Right ventricle myocardium superior (tissue), 1 donor: ENCODE measurements around the gene FAM228B. TPM values are rescaled to one million over a fixed set of nuclear protein-coding genes. Genes with fewer than 3 reads are reported as not detected.
"Not testable (repeated sequence)": the region's sequence is repeated elsewhere in the genome, so short reads cannot be mapped to it uniquely, and the experiment has no call there.

Experiments used
- ATAC-seq: fragments of 200-7000 bp; cut with Tn5 transposase; one replicate; pipeline ENCODE4 v1.9.1; 2020; ENCODE audit warnings: mild to moderate bottlenecking; ENCODE audit not compliant: poor library complexity
- DNase-seq: peaks from one replicate; pipeline ENCODE4 v3.0.0-alpha.2; 2020
- intact Hi-C: fragments of 100-400 bp; cut with DNase I; formaldehyde crosslinking; loops from one replicate; pipeline ENCODE4 v1.11.2; 2022
- total RNA-seq: library from RNA; stranded (reverse); fragmentation: NEBNext Ultra II Directional; extraction: Animal tissue kit (Norgen Biotek cat#: 25700); gene quantifications from one replicate; pipeline ENCODE4 v1.2.1, GENCODE V29; 2021
- donor health status: DM: no; HTN: yes; CAD: no; lungs with severe emphysema.

FAM228B gene
- total RNA-seq, 1 donor from 2014 or later: 23.7 TPM

DNA sequence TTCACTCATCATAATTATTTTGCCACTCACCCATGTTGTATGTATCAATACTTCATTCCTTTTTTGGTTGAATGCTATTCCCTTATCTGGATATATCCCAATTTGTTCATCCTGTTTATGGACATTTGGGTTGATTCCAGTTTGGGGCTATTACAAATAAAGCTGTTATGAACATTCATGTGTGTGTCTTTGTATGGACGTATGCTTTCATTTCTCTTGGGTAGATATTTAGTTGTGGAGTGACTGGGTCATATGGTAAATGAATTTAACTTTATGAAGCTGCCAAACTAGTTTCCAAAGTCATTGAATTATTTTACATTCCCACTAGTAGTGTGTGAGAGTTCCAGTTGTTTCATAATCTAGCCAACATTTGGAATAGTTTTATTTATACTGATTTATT lies 2.7 kb downstream of the FAM228B start:
- DNase-seq (no peak), ATAC-seq (no peak)
- intact Hi-C loops: no loop called here

DNA sequence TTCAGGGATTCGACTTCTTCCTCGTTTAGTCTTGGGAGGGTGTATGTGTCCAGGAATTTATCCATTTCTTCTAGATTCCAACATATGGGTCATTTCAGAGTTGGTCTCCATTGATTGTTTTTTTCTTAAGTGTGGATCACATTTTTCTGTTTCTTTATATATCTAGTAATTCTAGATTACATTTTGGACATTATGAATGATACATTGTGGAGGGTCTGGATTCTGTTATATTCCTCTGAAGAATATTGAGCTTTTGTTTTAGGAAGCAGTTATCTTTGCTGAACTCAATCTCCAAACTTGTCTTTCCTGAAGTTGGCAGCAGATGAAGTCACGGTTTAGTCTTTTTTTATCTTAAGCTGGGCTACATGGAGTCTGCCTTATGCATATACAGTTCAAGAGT lies 9.3 kb downstream of the FAM228B start:
- ATAC-seq (no peak), DNase-seq (no peak)
- intact Hi-C loops: no loop called here

DNA sequence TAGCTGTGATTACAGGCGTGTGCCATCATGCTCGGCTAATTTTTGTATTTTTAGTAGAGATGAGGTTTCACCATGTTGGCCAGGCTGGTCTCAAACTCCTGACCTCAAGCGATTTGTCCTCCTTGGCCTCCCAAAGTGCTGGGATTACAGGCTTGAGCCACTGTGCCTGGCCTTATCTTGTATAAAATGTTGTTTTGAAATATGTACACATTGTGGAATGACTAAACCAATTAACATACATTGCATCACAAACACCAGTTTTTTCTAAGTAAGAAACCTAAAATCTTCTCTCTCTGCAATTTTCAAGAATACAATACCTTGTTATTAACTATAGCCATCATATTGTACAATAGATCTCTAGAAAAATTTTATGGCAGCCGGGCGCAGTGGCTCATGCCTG lies 17.0 kb downstream of the FAM228B start:
- intact Hi-C loops, ATAC-seq, DNase-seq: not testable (repeated sequence)

DNA sequence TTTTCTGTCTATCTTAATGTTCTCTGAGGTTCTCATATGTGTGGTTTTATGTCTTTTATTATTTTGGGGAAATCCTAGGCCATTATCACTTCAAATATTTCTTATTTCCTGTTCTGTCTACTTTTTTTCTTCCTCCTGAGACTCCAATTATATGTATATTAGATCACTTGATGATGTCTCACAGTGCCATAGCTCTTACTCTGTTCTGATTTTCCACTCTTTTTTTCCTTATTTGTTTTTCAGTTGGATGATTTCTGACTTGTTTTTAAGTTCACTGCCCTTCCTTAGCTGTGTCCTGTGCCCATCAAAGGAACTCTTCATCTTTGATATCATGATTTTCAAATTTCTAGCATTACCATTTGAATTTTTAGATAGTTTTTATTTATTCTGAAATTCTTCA lies 24.1 kb downstream of the FAM228B start:
- ATAC-seq: no peak

DNA sequence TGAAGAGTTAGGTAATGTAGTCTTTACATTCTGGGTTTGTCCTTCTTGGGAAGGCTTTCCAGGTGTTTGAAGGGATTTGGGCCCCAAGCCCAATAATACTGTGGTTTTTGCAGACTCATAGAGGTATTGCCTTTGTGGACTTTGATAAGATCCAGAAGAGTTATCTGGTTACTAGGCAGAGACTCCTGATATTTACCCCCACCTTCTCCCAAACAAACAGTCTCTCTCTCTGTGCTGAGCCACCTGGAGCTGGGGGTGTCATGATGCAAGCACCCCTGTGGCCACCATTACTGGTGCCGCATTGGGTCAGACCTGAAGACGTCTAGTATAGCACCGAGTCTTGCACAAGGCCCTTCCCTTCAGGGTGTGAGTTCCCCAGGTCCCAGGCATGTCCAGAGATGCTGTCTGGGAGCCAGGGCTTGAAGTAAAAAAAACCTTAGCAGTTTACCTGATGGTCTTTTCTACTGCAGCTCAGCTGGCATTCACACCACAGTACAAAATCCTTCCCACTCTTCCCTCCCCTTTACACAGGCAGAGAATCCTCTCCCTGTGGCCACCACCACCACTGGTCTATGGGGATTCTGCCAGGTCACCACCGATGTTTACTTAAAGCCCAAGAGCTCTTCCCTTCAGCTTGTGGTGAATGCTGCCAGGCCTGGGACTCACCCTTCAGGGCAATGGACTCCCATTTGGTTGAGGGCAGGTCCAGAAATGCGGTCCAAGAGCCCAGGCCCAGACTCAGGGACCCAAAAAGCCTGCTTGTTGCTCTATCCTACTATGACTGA lies 29.3 kb downstream of the FAM228B start:
- no peak for DNase-seq
- ATAC-seq: no peak
- intact Hi-C loops: no loop called here

More for the DNA sequence above, 24.1 kb downstream of the FAM228B start:
- intact Hi-C loops: no loop called here
- no peak for DNase-seq

DNA sequence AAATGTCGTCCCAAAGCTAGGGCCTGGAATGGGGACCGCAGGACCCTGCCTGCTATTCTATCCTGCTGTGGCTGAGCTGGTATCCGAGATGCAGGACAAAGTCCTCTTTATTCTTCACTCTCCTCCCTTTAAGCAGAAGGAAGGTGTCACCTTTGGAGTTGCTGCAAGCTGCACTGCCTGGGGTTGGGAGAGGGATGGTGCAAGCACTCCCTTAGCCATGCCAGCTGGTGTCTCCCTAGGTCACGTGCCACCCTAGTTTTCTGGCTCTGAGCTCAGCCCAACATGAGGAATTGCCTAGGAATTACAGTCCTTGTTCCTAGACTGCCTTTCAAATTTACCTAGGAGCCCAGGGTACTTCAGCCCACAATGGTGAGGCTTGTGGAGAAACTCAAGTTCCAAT lies 30.2 kb downstream of the FAM228B start:
- intact Hi-C loops: no loop called here
- DNase-seq (no peak), ATAC-seq (no peak)

DNA sequence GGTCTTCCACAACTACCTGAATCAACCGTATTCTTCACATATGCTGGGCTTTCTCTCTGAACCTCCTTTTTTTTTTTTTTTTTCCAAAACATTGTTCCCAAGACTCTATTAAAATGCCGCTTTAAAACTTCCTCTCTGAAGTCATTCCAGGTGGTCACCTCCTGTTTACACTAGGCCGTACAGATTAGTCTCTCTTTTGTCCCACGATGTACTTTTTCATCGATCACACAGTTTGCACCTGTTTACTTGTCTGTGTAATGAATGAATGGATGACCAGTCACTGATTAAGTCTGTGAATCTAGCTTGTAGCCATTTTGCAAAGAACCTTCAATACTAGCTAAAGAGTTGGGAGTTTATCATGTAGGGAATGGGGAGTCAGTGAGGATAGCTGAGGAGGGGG lies 34.9 kb downstream of the FAM228B start:
- ATAC-seq (no peak), DNase-seq (no peak)
- intact Hi-C loops: no loop called here

DNA sequence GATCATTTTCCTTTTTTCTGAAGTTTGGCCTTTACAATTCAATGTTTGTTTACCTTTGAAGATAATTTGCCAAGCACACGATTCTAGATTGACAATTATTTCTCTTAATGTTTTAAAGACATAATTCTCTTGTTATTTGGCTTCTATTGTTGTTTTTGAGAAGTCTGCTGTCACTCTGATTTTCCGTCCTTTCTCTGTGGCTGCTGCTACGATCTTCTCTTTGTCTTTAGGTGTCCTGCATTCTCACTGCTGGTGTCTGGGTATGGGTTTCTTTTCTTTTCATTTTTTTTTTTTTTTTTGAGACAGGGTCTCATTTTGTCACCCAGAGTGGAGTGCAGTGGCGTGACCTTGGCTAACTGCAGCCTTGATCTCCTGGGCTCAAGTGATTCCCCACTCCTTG lies 36.4 kb downstream of the FAM228B start:
- ATAC-seq (no peak), DNase-seq (no peak)
- intact Hi-C loops: no loop called here

DNA sequence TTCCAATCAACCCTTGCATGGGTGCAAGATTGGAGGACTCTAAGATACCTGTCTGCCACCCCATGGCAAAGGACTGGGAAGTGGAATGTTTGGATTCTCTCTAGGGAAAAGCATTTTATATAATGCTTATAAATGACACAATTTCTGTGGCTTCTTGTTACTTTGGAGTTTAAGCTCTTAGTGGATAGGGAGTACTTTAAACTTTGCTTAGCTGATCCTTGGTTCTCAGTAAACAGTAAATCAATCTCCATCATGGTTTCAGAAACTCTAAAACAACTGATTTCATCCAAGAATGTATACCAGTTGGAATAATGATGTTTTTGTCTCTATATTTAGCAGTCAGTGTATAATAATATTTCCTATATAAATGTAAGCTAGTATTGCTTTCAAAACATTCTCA lies 37.5 kb downstream of the FAM228B start:
- DNase-seq (no peak), ATAC-seq (no peak)
- intact Hi-C loops: no loop called here

DNA sequence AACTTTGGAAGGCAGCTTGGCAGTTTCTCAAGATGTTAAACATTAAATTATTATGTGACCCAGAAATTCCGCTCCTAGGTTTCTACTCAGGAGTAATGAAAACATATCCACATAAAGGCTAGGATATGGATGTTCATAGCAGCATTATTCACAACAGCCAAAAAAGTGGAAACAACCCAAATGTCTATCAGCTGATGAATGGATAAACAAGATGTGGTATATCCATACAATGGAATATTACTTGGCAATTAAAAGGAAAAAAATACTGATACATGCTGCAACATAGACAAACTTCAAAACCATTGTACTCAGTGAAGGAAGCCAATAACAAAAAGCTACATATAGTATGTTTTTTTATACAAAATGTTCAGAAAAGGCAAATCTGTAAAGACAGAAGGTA lies 39.2 kb downstream of the FAM228B start:
- no peak for DNase-seq
- no peak for ATAC-seq
- intact Hi-C loops: no loop called here

DNA sequence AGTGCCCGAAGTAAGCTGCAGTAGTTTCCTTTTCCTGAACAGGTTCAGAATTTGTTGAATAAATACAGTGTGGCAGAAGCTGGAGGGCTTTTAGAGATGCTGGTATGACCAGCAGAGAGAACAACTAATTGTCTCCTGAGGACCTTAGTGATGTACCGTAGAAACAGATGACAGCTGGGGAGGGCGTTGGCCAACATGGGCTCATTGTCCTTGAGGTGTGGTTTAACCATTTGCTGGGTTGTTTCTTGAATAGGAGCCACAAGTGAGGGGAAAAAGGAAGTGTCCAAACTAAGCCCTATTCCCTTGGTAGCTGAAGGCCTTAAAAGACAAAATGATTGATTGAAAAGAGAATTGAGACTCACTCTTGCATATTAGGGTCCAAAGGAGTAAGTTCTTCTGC lies 39.9 kb downstream of the FAM228B start:
- ATAC-seq (no peak), DNase-seq (no peak)
- intact Hi-C loops: no loop called here

DNA sequence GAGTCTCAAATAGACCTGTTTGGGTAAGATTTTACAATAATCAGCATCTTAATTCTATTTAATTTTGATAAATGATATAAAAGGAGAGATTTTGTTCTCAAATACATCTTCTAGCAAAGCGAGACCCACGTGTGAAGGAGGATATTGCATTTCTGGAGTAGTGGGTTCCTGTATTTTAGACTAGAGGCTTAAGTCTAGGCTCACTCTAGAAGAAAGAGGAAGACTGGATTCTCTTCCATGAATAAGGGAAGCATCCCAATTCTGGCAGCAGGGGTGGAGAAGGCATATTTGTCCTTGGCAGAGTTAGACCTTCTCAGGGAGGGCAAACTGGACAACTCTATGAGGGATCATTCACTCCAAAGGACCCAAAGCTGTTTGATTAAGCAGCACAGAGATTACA lies 40.3 kb downstream of the FAM228B start:
- no peak for DNase-seq
- ATAC-seq: no peak
- intact Hi-C loops: no loop called here

DNA sequence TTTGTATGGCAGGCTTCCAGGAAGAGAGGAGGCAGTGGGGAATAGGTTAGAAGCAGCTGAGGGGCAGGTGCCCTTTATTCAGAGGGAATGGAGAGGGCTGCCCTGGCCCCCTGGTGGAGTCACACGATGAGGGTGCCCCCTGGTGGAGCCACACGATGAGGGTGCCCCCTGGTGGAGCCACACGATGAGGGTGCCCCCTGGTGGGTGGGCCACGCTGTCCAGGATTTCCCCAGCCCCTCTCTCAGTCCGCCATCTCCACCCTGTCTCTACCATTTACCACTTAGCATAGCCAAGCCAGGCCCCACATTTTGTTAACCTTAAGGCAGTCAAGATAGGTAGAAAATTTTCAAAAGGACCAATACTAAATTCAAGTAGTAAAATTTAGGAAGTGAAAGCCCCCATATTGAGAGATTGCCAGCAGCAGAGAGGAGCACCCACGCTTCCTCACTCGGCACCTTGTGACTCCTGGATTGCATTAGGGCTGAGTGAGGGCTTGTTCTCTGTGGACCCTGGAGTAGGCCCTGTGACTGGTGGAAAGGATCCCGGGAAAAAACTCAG lies 41.2 kb downstream of the FAM228B start:
- peak; percentile 71 for ATAC-seq
- intact Hi-C loops: no loop called here
- DNase-seq: peak; percentile 54

DNA sequence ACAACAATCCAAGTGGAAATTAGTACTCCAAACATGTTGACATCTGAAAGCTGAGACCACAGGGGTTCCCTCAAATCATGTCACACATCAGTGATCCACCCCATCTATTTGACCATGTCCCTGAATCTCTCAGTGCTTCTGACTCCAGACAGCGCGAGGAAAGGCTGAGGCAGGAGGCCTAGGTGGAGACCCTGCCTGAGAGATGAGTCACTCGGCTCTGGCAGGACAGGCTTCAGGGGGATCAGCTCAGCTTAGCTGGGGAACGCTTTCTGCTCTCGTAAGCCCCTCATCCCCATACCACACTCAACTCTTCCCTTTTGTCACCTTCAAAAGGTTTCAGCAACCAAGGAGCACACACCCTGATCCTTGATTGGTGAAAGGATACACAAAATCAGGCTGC lies 45.8 kb downstream of the FAM228B start:
- DNase-seq (no peak), ATAC-seq (no peak)
- intact Hi-C loops: no loop called here

DNA sequence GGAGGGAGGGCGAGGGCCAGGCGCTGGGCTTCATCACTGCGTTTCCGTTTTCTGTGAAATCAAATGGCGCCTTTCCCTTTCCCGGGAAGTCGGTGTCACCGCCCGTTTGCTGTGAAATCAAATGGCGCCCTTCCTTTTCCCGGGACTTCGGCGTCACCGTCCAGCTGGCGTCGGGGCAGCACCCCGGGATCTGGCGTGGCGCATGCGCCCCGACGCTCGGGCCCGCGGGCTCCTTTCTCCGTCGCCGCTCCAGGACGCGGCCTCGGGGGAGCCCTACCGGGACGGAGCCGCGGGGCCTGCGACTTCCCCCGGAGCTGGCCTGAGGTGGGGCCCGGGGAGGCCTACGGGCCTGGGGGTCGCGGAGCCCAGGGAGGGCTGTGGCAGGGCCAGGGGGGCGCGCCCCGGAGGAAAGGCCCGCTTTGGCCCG lies 51.6 kb downstream of the FAM228B start, which contains the start of gene FAM228A:
TSS of gene FAM228A (plus strand) at position 203 of the 427 bp plus-strand sequence. CDS start 428 bp downstream, outside the sequence.
- no peak for ATAC-seq
- intact Hi-C loops: no loop called here
- no peak for DNase-seq

DNA sequence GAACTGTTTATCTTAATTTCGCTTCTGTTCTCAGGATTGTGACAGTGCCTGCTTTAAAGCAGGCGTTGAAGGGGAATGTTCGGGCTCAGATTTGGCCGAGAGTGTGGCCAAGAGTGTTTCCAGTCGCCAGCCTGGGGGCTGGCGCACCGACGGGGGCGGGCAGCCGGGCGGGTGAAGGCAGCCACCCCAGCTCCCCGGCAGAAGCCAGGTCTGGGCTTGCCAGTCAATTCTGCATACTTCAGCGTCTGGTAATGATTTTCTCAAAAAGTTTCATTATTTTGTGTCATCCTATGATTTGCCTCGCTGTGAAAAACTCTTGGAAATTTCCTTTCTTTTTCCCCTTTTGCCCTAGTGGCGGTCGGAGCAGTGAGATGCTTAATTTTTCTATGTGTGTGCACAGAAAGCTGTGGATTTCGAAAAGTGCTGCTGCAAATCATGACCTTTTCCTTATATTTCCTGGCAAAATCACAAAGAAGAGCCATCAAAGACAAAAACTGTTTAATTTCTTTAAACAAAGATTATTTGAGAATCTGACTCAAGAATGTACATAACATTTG lies 52.4 kb downstream of the FAM228B start:
- intact Hi-C loops: no loop called here
- DNase-seq (no peak), ATAC-seq (no peak)

DNA sequence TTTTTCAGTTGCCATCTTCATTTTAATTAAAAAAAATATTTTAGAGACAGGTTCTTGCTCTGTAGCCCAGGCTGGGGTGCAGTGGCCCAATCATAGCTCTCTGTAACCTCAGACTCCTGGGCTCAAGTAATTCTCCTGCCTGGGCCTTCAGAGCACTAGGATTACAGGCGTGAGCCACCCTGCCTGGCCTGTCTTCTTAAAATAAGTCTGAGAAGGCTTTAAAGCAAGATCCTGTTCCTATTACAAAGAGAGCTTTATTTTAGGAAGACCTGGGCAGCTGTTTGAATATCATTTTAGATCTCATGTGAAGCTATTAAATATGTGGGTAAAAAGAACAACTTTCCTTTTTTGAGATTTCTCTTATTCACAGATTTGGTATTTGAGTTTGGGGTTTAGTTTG lies 53.1 kb downstream of the FAM228B start:
- DNase-seq: no peak
- intact Hi-C loops: no loop called here
- ATAC-seq: no peak

DNA sequence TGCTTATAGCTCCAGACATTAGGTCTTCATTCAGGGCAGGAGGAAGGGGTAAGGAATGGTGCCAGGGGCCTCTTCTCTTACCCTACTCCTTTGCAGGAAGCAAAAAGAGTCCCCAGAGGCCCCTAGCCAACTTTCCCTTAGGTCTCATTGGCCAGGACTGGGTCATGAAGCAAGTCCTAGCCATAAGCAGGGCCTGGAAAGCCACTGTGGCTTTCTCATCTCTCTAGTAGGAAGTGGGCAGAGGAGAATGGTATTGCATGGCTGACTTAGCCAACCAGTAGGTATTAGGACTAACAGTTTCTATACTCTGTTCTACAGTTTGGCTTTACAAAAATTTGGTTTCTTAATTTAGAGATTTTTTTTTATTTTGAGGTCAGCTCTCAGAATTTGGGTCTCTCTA lies 56.4 kb downstream of the FAM228B start:
- DNase-seq: no peak
- intact Hi-C loops: no loop called here
- ATAC-seq: no peak

DNA sequence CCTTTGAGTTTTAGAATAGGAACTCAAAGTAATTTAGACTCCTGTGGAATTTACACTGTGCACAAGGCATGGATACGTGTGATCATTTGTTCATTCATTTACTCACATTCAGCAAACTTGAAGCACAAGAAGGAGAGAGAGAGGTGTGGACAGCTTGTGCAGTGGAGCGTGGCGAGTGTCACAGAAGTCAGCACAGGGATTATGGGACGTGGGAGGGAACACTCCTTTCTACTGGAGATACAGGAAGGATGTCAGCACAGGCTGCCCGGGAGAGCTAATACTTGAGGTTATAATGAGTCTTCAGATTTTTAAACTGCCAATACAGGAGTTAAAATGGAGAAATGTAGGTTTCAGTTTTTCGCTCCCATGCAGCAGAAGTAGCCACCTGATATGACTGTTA lies 58.6 kb downstream of the FAM228B start:
- DNase-seq (no peak), ATAC-seq (no peak)
- intact Hi-C loops: no loop called here

DNA sequence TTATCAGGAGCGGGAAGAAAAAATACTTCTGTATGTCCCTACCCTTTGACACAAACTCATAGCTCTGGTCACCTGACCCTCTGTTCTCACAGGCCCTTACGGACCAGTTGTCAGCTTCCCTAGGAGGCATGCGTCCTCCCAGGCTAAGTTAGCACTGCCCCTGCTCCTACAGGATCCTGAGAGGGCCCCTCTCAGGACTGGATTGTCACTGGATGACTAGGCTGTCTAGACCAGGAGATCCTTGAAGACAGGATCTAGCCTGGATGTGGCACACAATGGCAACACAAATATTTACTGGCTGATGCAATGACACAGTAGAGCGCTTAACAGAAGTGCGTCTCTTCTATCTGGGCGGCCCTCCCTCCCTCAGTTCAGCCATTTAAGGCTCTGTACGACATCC lies 59.2 kb downstream of the FAM228B start:
- ATAC-seq (no peak), DNase-seq (no peak)
- intact Hi-C loops: no loop called here
